GM12878 (cell line): ENCODE results near the gene CDH5. TPM values are rescaled to one million over a fixed set of nuclear protein-coding genes. Genes with fewer than 3 reads are reported as not detected.

Source experiments
- ATAC-seq: fragments of 200-7000 bp; cut with Tn5 transposase; 3 replicates; pipeline ENCODE4 v1.9.1; 2020; ENCODE audit warnings: mild to moderate bottlenecking, moderate library complexity
- BruUV-seq: library from RNA; stranded (reverse); fragments of 400-500 nt; replicated peaks from 2 replicates; lab custom pipeline; 2021; lab: Mats Ljungman, UMichigan
- CTCF ChIA-PET: fragments of 300-600 bp; sonication (Branson Sonifier 250); formaldehyde crosslinking; extraction: SDS; loops from one replicate; lab custom pipeline; 2021; ENCODE audit warnings: inconsistent platforms; lab: Yijun Ruan, JAX
- POLR2A ChIA-PET: fragments of 350-600 bp; formaldehyde crosslinking; extraction: SDS; loops from one replicate; lab custom pipeline; 2021; ENCODE audit warnings: inconsistent platforms; lab: Charles Lee
- RAD21 ChIA-PET: fragments of 300-600 bp; sonication (Branson Sonifier 250); formaldehyde crosslinking; loops from one replicate; lab custom pipeline; 2023; ENCODE audit warnings: antibody characterized with exemption; ENCODE audit not compliant: unreplicated experiment; lab: Charles Lee
- SMC1A ChIA-PET: fragments of 300-600 bp; sonication (Branson Sonifier 250); formaldehyde crosslinking; loops from one replicate; lab custom pipeline; 2023; ENCODE audit not compliant: unreplicated experiment, uncharacterized antibody; lab: Charles Lee
- DNase-seq: peaks from one replicate; pipeline ENCODE4 v3.0.0-alpha.2; 2011; ENCODE audit warnings: low read depth, low spot score
- FAIRE-seq: peaks from 3 replicates; lab custom pipeline; 2011; peaks lifted over from hg19 to GRCh38; lab: Jason Lieb, UNC
- H2AFZ ChIP-seq: 2 replicates; pipeline ENCODE4 v1.6.0; 2011; ENCODE audit warnings: low read depth, low read length, control low read depth; ENCODE audit not compliant: control insufficient read depth
- H3K27ac ChIP-seq: 2 replicates; pipeline ENCODE4 v1.5.1; 2011; ENCODE audit warnings: control low read depth; ENCODE audit not compliant: control insufficient read depth, insufficient read depth
- H3K27me3 ChIP-seq, 2 experiments: replicated peaks in 1 of 2; 2 replicates each; pipeline versions ENCODE4 v1.6.0 to v1.6.1; 2011; ENCODE audit warnings: low read length in 1 of 2; ENCODE audit not compliant: control insufficient read depth in 2 of 2, insufficient read depth in 2 of 2
- H3K36me3 ChIP-seq, 2 experiments: 2 replicates each; pipeline ENCODE4 v1.5.1; 2011; ENCODE audit warnings: low read length in 1 of 2; ENCODE audit not compliant: control insufficient read depth in 2 of 2, insufficient read depth in 2 of 2
- H3K4me1 ChIP-seq: 2 replicates; pipeline ENCODE4 v1.6.1; 2011; ENCODE audit warnings: mild to moderate bottlenecking, low read length, moderate library complexity, mixed read lengths; ENCODE audit not compliant: control insufficient read depth, insufficient read depth
- H3K4me2 ChIP-seq: 2 replicates; pipeline ENCODE4 v1.6.0; 2011; ENCODE audit warnings: control low read depth; ENCODE audit not compliant: control insufficient read depth, insufficient read depth
- H3K4me3 ChIP-seq: fragments of 200-600 bp; sonication (generic); 2 replicates; pipeline ENCODE4 v1.5.1; 2016
- H3K79me2 ChIP-seq: 2 replicates; pipeline ENCODE4 v1.6.0; 2011; ENCODE audit warnings: low read length; ENCODE audit not compliant: control insufficient read depth, insufficient read depth
- H3K9ac ChIP-seq: 2 replicates; pipeline ENCODE4 v1.8.0; 2011; ENCODE audit warnings: low read length, control low read depth, mixed read lengths; ENCODE audit not compliant: control insufficient read depth, insufficient read depth
- H3K9me3 ChIP-seq: replicated peaks from 3 replicates; pipeline ENCODE4 v1.5.1; 2011; ENCODE audit warnings: mild to moderate bottlenecking, low read length; ENCODE audit not compliant: control insufficient read depth, insufficient read depth
- H4K20me1 ChIP-seq: 2 replicates; pipeline ENCODE4 v1.6.0; 2011; ENCODE audit not compliant: control insufficient read depth, insufficient read depth
- CREB1 ChIP-seq: IDR thresholded peaks from 2 replicates; pipeline ENCODE4 v1.6.1; 2012; ENCODE audit warnings: low read depth, mild to moderate bottlenecking, inconsistent platforms
- E4F1 ChIP-seq: fragments of 450-650 bp; IDR thresholded peaks from 2 replicates; pipeline ENCODE4 v1.6.1; 2018; ENCODE audit warnings: borderline replicate concordance, mild to moderate bottlenecking; ENCODE audit not compliant: partially characterized antibody
- HCFC1 ChIP-seq: fragments of 150-350 bp; IDR thresholded peaks from 2 replicates; pipeline ENCODE4 v1.6.1; 2014; ENCODE audit warnings: low read length
- IRF4 ChIP-seq: IDR thresholded peaks from 2 replicates; pipeline ENCODE4 v1.6.1; 2011; ENCODE audit warnings: low read depth, low read length
- MEF2B ChIP-seq: fragments of 450-650 bp; IDR thresholded peaks from 2 replicates; pipeline ENCODE4 v1.6.1; 2018; ENCODE audit warnings: mild to moderate bottlenecking, moderate library complexity; ENCODE audit not compliant: partially characterized antibody, poor library complexity, severe bottlenecking
- MYC ChIP-seq: IDR thresholded peaks from 2 replicates; pipeline ENCODE4 v1.6.1; 2011; ENCODE audit warnings: mild to moderate bottlenecking, low read length, moderate library complexity, inconsistent platforms; ENCODE audit not compliant: insufficient read depth, insufficient replicate concordance, insufficient read length, severe bottlenecking
- SKIL ChIP-seq: fragments of 450-650 bp; IDR thresholded peaks from 2 replicates; pipeline ENCODE4 v1.6.1; 2017; ENCODE audit warnings: mild to moderate bottlenecking, low read depth, inconsistent platforms; ENCODE audit not compliant: poor library complexity, severe bottlenecking
- SMAD1 ChIP-seq: fragments of 450-650 bp; IDR thresholded peaks from 2 replicates; pipeline ENCODE4 v1.6.1; 2018; ENCODE audit warnings: mild to moderate bottlenecking, low read depth; ENCODE audit not compliant: partially characterized antibody
- SMARCA5 ChIP-seq: fragments of 450-650 bp; IDR thresholded peaks from 2 replicates; pipeline ENCODE4 v1.6.1; 2017; ENCODE audit warnings: mild to moderate bottlenecking
- TBL1XR1 ChIP-seq: IDR thresholded peaks from 2 replicates; pipeline ENCODE4 v1.6.1; 2012; ENCODE audit warnings: low read depth, low read length, improper control_type of control experiment
- TCF3 ChIP-seq: IDR thresholded peaks from 2 replicates; pipeline ENCODE4 v1.6.1; 2012; ENCODE audit warnings: low read depth, mild to moderate bottlenecking, low read length, borderline replicate concordance; ENCODE audit not compliant: insufficient read depth
- WGBS: methylation state at CpG from one replicate; pipeline ENCODE4 v1.1.6; 2016; ENCODE audit warnings: low lambda C conversion rate; ENCODE audit not compliant: insufficient replicate concordance, insufficient coverage; ENCODE audit errors: missing lambda C conversion rate; 5-methylcytosine and 5-hydroxymethylcytosine counted together
- in situ Hi-C: fragments of 300-500 bp; cut with MboI; formaldehyde crosslinking; loops from 9 replicates; pipeline ENCODE4 v1.14.3; 2018; ENCODE audit warnings: mixed read lengths
- intact Hi-C: fragments of 100-400 bp; cut with micrococcal nuclease; formaldehyde crosslinking; loops from one replicate; pipeline ENCODE4 v1.14.2; 2022; ENCODE audit not compliant: unreplicated experiment
- polyA plus RNA-seq, 11 experiments: library from polyadenylated mRNA; depleted of rRNA in 4 of 11; unstranded in 6 of 11; stranded (reverse) in 5 of 11; fragments of >200 nt; fragmentation: Nextera tagmentation in 4 of 11; fragmentation: Illumina TruSeq in 1 of 11; extraction: Ambion mirVana in 4 of 11; extraction: Trizol in 1 of 11; gene quantifications; 1 replicate in 1 of 11; 2 replicates in 10 of 11; pipeline versions ENCODE4 v1.2.1 to v1.2.3, GENCODE V29; 2011 to 2016; ENCODE audit warnings: inconsistent platforms in 2 of 11, missing spikeins in 2 of 11, low read depth in 1 of 11
- total RNA-seq, 4 experiments: library from RNA; depleted of rRNA in 3 of 4; stranded (reverse); fragments of >200 nt in 3 of 4; fragmentation: Illumina TruSeq in 1 of 4; extraction: Trizol in 1 of 4; gene quantifications; 2 replicates each; pipeline versions ENCODE4 v1.2.1 to v1.2.3, GENCODE V29; 2013 to 2021

The CDH5 gene
- total and polyA plus RNA-seq, 10 of the 15 experiments (the other 5 are each of a cell fraction or from before 2014, with no cell fraction given): not detected

- no peak for TF ChIP-seq SKIL
- TF ChIP-seq, all 136 proteins: peak for 0
These were observed 40.6 kb upstream of the CDH5 start (continued) for GRCh38 chr16:66325717-66326376.

GRCh38 chr16:66326991-66327513 is 39.4 kb upstream of the CDH5 start:
- H3K36me3 ChIP-seq: no peaks in the 10 kb centered on the region
- 48% methylated on average over 17 of the region's 17 CpGs for WGBS
- POLR2A ChIA-PET: no interaction called here
- no peaks in the 10 kb centered on the region for H3K9me3 ChIP-seq
- in situ Hi-C loops: no loop called here
- no peaks in the 10 kb centered on the region for H3K4me1 ChIP-seq
- RAD21 ChIA-PET: no interaction called here
- no peak for DNase-seq
- no peaks in the 10 kb centered on the region for H3K79me2 ChIP-seq
- H3K27ac ChIP-seq: no peak overlapping the region
- no peak overlapping the region for H2AFZ ChIP-seq
- no peak overlapping the region for H3K4me3 ChIP-seq
- H4K20me1 ChIP-seq: no peaks in the 10 kb centered on the region
- H3K27me3 ChIP-seq: peaks cover 0 to 1% of the 10 kb centered on the region in 2 experiments; a peak in 1 of 4 replicates
- H3K9ac ChIP-seq: no peak overlapping the region
- intact Hi-C loops: no loop called here
- no peak for FAIRE-seq
- BruUV-seq: no TSS peak
- ATAC-seq: no peak
- CTCF ChIA-PET: interaction anchor here (0.8 kb wide), 2 partner anchors 17 to 51 kb away, joined by 3 to 5 read pairs; no protein-coding TSS in a partner anchor
- SMC1A ChIA-PET: no interaction called here
- no peak overlapping the region for H3K4me2 ChIP-seq
- TF ChIP-seq E4F1 (no peak), MYC (no peak), CREB1 (no peak), MEF2B (no peak), IRF4 (no peak), TCF3 (no peak), SMARCA5 (no peak), SMAD1 (no peak), HCFC1 (no peak), TBL1XR1 (no peak)
